Peyer's patch (tissue), 4 donors: ENCODE data around the gene KCNQ1OT1.

Source experiments
- CTCF ChIP-seq, 6 experiments: fragments of 450-650 bp in 4 of 6; fragments of 200-600 bp in 2 of 6; sonication (generic) in 1 of 6; IDR thresholded peaks; one replicate each; pipeline ENCODE4 v1.5.1; 2017 to 2019; ENCODE audit warnings: antibody characterized with exemption in 6 of 6, mild to moderate bottlenecking in 3 of 6, moderate library complexity in 1 of 6
- POLR2A ChIP-seq, 2 donors: fragments of 450-650 bp; IDR thresholded peaks; one replicate each; pipeline ENCODE4 v1.5.1; 2017; ENCODE audit warnings: antibody characterized with exemption in 2 of 2, mild to moderate bottlenecking in 2 of 2, moderate library complexity in 2 of 2

- no peak for TF ChIP-seq POLR2A (IDR thresholded peaks at IDR 0.05)
- no peak for TF ChIP-seq CTCF (IDR thresholded peaks at IDR 0.05)
These were observed 1.9 kb downstream of the KCNQ1OT1 start for GRCh38 chr11:2697866-2698265.
